ENCODE measurements around the gene ABLIM1.

DNA sequence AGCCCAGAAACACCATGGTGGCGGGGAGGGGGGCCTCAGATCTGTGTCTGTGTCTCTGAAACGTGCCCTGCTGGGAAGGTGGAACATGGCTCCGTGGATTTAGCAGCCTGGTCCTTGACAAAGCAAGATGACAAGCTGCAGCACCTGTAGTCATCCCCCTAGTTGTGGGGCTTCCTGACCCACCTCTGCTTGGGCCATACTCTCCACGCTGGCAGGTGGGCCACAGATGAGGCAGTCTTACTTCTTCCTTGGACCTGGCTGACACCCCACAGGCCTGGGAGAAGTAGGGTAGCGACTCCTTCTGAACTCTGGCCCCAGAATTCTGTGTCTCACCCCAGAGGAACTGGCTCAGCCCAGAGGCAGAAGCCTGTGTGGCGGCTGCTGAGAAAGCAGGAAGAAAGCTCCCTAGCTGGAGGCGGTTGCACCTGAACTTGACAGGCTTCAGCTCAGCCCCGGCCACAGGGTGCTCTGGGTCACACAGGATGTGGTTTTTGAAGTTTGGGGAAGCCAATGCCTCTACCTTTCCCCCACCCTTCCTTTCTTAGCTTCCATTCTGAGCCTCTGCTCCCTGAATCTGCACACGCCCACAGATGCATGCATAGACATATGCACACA, 113.9 kb downstream of the ABLIM1 start:
- TF ChIP-seq NFE2L2 (IDR thresholded peaks at IDR 0.05; ENCODE audit: low read length) (no peak), TAF1 (CRISPR knock-in tag; IDR thresholded peaks at IDR 0.05) (no peak), POLR2A (IDR thresholded peaks at IDR 0.05; ENCODE audit: insufficient read depth in 1 of 2, low read depth in 2 of 2, low read length in 2 of 2) (no peak), SNRNP70 (IDR thresholded peaks at IDR 0.05; ENCODE audit: low read depth, low read length) (no peak)
- TF ChIP-seq, protein P1, sequence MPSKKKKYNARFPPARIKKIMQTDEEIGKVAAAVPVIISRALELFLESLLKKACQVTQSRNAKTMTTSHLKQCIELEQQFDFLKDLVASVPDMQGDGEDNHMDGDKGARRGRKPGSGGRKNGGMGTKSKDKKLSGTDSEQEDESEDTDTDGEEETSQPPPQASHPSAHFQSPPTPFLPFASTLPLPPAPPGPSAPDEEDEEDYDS (CRISPR knock-in tag; IDR thresholded peaks at IDR 0.05) = no peak
- TF ChIP-seq, protein P2, sequence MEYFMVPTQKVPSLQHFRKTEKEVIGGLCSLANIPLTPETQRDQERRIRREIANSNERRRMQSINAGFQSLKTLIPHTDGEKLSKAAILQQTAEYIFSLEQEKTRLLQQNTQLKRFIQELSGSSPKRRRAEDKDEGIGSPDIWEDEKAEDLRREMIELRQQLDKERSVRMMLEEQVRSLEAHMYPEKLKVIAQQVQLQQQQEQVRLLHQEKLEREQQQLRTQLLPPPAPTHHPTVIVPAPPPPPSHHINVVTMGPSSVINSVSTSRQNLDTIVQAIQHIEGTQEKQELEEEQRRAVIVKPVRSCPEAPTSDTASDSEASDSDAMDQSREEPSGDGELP (IDR thresholded peaks at IDR 0.05; ENCODE audit: borderline replicate concordance, low read depth) = no peak
- TF ChIP-seq, protein P3, sequence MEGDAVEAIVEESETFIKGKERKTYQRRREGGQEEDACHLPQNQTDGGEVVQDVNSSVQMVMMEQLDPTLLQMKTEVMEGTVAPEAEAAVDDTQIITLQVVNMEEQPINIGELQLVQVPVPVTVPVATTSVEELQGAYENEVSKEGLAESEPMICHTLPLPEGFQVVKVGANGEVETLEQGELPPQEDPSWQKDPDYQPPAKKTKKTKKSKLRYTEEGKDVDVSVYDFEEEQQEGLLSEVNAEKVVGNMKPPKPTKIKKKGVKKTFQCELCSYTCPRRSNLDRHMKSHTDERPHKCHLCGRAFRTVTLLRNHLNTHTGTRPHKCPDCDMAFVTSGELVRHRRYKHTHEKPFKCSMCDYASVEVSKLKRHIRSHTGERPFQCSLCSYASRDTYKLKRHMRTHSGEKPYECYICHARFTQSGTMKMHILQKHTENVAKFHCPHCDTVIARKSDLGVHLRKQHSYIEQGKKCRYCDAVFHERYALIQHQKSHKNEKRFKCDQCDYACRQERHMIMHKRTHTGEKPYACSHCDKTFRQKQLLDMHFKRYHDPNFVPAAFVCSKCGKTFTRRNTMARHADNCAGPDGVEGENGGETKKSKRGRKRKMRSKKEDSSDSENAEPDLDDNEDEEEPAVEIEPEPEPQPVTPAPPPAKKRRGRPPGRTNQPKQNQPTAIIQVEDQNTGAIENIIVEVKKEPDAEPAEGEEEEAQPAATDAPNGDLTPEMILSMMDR (CRISPR knock-in tag; IDR thresholded peaks at IDR 0.05) = no peak
- TF ChIP-seq, protein P4, sequence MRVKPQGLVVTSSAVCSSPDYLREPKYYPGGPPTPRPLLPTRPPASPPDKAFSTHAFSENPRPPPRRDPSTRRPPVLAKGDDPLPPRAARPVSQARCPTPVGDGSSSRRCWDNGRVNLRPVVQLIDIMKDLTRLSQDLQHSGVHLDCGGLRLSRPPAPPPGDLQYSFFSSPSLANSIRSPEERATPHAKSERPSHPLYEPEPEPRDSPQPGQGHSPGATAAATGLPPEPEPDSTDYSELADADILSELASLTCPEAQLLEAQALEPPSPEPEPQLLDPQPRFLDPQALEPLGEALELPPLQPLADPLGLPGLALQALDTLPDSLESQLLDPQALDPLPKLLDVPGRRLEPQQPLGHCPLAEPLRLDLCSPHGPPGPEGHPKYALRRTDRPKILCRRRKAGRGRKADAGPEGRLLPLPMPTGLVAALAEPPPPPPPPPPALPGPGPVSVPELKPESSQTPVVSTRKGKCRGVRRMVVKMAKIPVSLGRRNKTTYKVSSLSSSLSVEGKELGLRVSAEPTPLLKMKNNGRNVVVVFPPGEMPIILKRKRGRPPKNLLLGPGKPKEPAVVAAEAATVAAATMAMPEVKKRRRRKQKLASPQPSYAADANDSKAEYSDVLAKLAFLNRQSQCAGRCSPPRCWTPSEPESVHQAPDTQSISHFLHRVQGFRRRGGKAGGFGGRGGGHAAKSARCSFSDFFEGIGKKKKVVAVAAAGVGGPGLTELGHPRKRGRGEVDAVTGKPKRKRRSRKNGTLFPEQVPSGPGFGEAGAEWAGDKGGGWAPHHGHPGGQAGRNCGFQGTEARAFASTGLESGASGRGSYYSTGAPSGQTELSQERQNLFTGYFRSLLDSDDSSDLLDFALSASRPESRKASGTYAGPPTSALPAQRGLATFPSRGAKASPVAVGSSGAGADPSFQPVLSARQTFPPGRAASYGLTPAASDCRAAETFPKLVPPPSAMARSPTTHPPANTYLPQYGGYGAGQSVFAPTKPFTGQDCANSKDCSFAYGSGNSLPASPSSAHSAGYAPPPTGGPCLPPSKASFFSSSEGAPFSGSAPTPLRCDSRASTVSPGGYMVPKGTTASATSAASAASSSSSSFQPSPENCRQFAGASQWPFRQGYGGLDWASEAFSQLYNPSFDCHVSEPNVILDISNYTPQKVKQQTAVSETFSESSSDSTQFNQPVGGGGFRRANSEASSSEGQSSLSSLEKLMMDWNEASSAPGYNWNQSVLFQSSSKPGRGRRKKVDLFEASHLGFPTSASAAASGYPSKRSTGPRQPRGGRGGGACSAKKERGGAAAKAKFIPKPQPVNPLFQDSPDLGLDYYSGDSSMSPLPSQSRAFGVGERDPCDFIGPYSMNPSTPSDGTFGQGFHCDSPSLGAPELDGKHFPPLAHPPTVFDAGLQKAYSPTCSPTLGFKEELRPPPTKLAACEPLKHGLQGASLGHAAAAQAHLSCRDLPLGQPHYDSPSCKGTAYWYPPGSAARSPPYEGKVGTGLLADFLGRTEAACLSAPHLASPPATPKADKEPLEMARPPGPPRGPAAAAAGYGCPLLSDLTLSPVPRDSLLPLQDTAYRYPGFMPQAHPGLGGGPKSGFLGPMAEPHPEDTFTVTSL (CRISPR knock-in tag; IDR thresholded peaks at IDR 0.05; ENCODE audit: borderline replicate concordance) = no peak
- TF ChIP-seq, protein P5, sequence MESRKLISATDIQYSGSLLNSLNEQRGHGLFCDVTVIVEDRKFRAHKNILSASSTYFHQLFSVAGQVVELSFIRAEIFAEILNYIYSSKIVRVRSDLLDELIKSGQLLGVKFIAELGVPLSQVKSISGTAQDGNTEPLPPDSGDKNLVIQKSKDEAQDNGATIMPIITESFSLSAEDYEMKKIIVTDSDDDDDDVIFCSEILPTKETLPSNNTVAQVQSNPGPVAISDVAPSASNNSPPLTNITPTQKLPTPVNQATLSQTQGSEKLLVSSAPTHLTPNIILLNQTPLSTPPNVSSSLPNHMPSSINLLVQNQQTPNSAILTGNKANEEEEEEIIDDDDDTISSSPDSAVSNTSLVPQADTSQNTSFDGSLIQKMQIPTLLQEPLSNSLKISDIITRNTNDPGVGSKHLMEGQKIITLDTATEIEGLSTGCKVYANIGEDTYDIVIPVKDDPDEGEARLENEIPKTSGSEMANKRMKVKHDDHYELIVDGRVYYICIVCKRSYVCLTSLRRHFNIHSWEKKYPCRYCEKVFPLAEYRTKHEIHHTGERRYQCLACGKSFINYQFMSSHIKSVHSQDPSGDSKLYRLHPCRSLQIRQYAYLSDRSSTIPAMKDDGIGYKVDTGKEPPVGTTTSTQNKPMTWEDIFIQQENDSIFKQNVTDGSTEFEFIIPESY (CRISPR knock-in tag; IDR thresholded peaks at IDR 0.05) = peak; percentile 85; the same call in 1 of the 2 replicates
- TF ChIP-seq, protein P6, sequence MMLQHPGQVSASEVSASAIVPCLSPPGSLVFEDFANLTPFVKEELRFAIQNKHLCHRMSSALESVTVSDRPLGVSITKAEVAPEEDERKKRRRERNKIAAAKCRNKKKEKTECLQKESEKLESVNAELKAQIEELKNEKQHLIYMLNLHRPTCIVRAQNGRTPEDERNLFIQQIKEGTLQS (CRISPR knock-in tag; IDR thresholded peaks at IDR 0.05) = no peak

All from HepG2 (cell line).